KBM-7 (cell line): ENCODE results near the gene GTF2H1.
"Not testable (repeated sequence)": the region's sequence is repeated elsewhere in the genome, so short reads cannot be mapped to it uniquely, and the experiment has no call there.

Source experiments
- DNase-seq: peaks from one replicate; pipeline ENCODE4 v3.0.0-alpha.2; 2015
- in situ Hi-C: fragments of 300-500 bp; cut with MboI; formaldehyde crosslinking; loops from 2 replicates; pipeline ENCODE4 v1.14.3; 2020; ENCODE audit warnings: low sequenced_read_pairs, low pct_unique_long_range_greater_than_20kb, mixed read lengths

Gene GTF2H1

DNA sequence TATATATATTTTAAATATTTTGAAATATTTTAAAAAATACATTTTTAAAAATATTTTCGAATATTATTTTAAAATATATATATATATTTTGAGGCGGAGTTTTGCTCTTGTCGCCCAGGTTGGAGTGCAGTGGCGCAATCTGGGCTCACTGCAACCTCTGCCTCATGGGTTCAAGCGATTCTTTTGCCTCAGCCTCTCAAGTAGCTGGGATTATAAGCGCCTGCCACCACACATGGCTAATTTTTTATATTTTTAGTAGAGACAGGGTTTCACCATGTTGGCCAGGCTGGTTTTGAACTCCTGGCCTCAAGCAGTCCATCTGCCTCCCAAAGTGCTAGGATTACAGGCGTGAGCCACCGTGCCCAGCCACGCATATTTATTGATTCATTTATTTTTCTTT is 78.7 kb downstream of the GTF2H1 start:
- in situ Hi-C loops, DNase-seq: not testable (repeated sequence)

GRCh38 chr11:18404062-18404461 is 81.7 kb downstream of the GTF2H1 start:
- in situ Hi-C loops: no loop called here
- no peak for DNase-seq

DNA sequence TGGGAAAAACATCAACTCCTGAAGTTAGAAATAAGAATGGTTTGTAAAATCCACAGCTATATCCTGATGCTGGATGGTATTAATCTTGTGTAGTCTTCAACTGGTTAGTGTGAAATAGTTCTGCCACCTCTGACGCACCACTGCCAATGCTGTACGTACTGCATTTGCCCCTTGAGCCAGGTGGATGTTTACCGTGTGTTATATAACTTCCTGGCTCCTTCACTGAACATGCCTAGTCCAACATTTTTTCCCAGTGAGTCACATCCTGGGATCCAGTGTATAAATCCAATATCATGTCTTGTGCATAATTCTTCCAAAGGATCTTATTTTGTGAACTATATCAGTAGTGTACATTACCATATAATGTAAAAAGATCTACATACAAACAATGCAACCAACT is 85.0 kb downstream of the GTF2H1 start:
- DNase-seq, in situ Hi-C loops: not testable (repeated sequence)

DNA sequence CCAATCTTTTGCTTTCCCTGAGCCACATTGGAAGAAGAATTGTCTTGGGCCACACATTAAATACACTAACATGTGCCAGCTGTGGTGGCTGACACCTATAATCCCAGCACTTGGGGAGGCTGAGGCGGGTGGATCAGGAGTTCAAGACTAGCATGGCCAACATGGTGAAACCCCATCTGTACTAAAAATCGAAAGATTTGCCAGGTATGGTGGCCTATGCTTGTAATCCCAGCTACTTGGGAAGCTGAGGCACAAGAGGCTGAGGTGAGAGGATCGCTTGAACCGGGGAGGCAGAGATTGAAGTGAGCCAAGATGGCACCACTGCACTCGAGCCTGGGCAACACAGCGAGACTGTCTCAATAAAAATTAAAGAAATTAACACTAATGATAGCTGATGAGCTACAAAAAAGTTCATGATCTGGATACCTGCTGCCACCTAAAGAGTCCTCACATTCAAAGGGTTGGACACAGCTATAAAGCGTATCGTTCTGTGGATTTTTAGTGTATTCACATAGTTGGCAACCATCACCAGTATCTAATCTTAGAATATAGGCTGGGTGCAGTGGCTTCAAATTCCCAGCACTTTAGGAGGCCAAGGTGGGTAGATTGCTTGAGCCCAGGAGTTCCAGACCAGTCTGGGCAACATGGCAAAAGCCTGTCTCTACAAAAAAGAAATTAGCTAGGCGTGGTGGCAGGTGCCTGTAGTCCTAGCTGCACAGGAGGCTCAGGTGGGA is 86.4 kb downstream of the GTF2H1 start:
- in situ Hi-C loops: no loop called here
- DNase-seq: no peak

DNA sequence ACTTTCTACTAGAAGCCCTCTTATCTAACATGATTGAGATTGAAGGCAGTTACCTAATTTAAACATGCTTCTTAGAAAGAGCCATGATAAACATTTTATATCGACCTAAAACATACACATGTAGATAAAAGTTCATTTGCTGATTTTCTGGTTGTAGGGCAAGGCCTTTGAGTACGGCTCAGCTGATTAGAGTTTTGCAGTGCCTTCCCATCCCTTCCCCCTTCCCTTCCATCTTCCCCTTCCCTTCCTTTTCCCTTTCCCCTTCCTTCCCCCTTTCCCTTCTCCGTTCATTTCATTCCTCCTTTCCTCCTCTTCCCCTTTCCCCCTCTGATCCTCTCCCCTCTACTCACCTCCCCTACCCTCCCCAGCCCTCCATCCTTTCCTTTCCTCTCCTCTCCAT is 94.1 kb downstream of the GTF2H1 start:
- DNase-seq: no peak
- in situ Hi-C loops: no loop called here
